IMR-90 (cell line): ENCODE results near the gene HEATR5A.

Experiments used
- CEBPB ChIP-seq: IDR thresholded peaks from 2 replicates; pipeline ENCODE4 v1.6.1; 2012; ENCODE audit warnings: low read depth, low read length, improper control_type of control experiment
- CTCF ChIP-seq: conservative IDR thresholded peaks from 2 replicates; pipeline ENCODE4 v1.5.1; 2012; ENCODE audit warnings: mild to moderate bottlenecking, low read depth, low read length, improper control_type of control experiment
- ELK1 ChIP-seq: fragments of 150-350 bp; IDR thresholded peaks from 2 replicates; pipeline ENCODE4 v1.6.1; 2016; ENCODE audit warnings: low read depth, mild to moderate bottlenecking, low read length, moderate library complexity, borderline replicate concordance
- MAFK ChIP-seq: IDR thresholded peaks from 2 replicates; pipeline ENCODE4 v1.6.1; 2012; ENCODE audit warnings: low read depth, low read length, improper control_type of control experiment
- MAZ ChIP-seq: IDR thresholded peaks from 2 replicates; pipeline ENCODE4 v1.6.1; 2012; ENCODE audit warnings: low read depth, mild to moderate bottlenecking, low read length, improper control_type of control experiment, moderate library complexity, borderline replicate concordance
- MXI1 ChIP-seq: IDR thresholded peaks from 2 replicates; pipeline ENCODE4 v1.6.1; 2012; ENCODE audit warnings: low read depth, mild to moderate bottlenecking, low read length, moderate library complexity, borderline replicate concordance
- POLR2A ChIP-seq: IDR thresholded peaks from 2 replicates; pipeline ENCODE4 v1.6.1; 2012; ENCODE audit warnings: mild to moderate bottlenecking, low read depth, low read length
- RAD21 ChIP-seq: IDR thresholded peaks from 2 replicates; pipeline ENCODE4 v1.6.1; 2012; ENCODE audit warnings: low read length, improper control_type of control experiment
- RCOR1 ChIP-seq: IDR thresholded peaks from 2 replicates; pipeline ENCODE4 v1.6.1; 2012; ENCODE audit warnings: mild to moderate bottlenecking, low read length, improper control_type of control experiment; ENCODE audit not compliant: insufficient replicate concordance
- SMC3 ChIP-seq: fragments of 150-350 bp; IDR thresholded peaks from 2 replicates; pipeline ENCODE4 v1.6.1; 2016; ENCODE audit warnings: low read depth, mild to moderate bottlenecking, antibody characterized with exemption, low read length, moderate library complexity
- USF2 ChIP-seq: fragments of 150-350 bp; IDR thresholded peaks from 2 replicates; pipeline ENCODE4 v1.6.1; 2017; ENCODE audit warnings: mild to moderate bottlenecking, antibody characterized with exemption, low read length, low read depth

- no peak for TF ChIP-seq POLR2A
- TF ChIP-seq CTCF, result no peak
- TF ChIP-seq RAD21, result no peak
- TF ChIP-seq CEBPB, result no peak
- no peak for TF ChIP-seq MXI1
- TF ChIP-seq MAFK, result peak; percentile 2; the same call in 1 of the 2 replicates
- TF ChIP-seq USF2, result no peak
- TF ChIP-seq SMC3, result no peak
- TF ChIP-seq MAZ, result no peak
- TF ChIP-seq RCOR1, result no peak
- TF ChIP-seq ELK1, result no peak
Observed at GRCh38 chr14:31405599-31406232, 14.6 kb downstream of the HEATR5A start.
